ENCODE measurements around the gene NTMT1.
"Not testable (repeated sequence)": the region's sequence is repeated elsewhere in the genome, so short reads cannot be mapped to it uniquely, and the experiment has no call there.

Gene NTMT1

DNA sequence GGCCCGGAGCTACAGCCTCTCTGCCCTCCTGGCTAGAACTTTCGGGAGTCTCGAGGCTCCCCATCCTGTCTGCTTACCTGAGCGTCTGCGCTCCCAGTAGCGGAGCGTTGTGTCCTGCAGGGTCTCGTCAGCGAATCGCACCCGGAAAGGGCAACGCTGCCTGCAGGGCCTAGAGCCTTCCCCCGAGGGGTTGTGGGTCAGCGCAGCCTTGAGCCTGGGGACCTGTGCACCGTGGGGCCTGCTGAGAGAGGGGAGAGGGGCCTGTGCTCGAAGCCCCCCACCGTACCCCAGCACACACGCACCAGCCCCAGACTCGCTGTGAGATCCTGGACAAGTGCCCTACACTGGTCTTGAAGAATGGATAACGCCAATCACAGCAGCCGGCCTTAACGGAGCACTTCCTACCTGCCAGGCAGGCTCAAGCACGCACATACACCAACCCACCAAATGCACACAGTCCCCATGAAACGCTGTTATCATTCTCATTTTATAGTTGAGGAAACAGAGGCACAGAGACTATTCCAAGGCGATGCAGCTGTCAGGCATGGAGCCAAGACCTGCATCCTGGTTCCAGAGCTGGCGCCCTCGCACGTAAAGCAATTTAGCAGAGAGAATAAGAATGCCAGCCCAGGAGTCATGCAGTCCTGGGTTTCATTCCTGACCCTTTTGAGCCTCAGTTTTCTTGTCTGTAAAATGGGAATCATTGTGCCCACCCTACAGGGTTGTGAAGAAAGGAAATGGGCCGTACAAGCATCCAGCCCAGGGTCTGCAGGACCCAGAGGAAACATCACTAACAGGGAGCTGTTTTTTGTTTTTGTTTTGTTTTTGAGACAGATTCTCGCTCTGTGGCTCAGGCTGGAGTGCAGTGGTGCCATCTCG lies 10.3 kb upstream of the NTMT1 start:
- no peak for DNase-seq

DNA sequence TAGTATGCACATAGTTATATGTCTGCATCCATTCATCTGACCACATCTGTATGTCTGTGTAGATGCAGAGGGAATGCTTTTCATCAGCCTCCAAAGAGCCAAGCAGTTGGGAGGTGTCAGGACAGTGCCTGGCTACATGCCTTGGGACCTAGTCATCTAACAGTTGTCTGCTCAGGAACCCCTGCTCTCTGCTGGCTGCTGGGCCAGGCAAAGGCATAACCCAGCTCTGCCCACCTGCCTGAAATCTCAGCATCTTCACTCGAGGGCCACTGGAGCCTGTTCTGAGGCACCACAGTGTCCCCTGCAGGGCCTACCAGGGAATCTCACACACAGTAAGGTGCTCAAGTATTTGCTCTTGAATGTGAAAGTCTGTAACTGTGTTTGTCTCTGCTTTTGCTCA lies 8.8 kb upstream of the NTMT1 start:
- peak; percentile 18 to 46 for DNase-seq

DNA sequence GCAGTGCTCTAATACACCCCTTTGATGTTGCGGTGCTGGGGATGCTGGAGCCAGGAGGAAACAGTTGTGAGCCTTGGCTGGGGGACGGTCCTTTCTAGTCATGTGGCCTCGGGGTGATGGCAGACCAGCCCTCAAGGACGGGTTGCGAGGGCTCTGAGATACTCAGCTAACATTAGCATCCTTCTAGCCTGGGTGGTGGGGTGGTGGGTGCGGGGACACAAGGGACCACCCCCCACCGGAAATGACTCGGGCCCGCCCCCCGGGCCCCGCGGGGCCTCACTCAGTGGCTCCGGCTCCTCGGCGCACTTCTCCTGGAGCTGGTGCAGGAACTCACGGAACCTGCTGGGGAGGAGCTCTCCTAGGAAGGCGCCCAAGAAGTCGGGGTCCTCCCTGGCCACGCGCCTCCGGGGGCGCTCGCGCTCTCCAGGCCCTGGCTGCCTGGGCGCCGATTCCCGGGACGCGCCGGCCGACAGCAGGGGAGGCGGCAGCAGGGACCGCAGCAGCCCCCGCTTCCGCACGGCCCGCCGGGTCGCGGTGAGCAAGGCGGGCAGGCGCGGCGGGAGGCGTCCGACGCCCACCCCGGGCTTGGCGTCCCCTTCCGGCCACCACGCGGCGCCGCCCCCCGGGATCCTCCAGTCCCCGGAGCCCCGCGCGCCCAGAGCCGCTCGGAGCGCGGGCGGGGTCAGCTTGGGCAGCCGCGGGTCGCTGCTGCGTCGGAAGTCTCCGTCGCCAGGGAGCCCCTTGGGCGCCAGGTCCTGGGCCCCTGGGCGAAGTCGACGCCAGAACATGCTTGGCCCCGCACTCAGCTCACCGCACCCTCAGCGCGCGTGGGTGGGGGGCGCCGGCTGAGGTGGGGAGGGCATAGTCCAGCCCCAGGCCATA lies 5.9 kb upstream of the NTMT1 start:
- DNase-seq: peak; percentile 44 to 50

DNA sequence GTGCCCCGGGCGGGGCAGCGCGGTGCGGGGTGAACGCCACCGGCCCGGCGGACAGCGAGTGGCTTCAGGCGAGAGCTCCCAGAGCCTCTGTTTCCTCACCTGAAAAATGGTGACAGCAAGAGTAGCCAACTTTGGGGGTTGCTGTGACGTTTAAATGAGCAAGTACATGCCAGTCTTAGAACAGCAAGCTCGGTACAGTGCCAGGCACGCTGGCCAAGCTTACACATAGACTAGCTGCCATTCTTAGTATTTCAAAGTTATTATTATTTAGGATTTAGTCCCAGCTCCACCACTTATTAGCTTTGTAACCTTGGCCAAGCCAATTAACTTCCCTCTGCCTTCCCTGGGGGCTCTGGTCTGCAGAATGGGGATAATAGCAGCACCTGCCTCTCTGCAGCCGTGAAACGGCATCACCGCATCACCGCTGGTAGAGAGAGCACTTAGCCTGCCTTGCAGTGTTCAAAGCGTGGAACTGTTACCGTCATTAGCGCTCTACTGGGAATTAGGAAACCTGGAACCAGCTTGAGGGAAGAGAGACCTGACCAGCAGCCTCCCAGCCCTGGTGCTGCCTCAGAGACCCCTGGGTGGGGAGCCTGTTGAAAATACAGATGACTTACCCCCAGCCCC lies 5.2 kb upstream of the NTMT1 start, which contains the start of gene C9orf50:
TSS of gene C9orf50 (minus strand) at position 433 of the 627 bp plus-strand sequence. CDS start 527 bp downstream, outside the sequence.
- no peak for DNase-seq

DNA sequence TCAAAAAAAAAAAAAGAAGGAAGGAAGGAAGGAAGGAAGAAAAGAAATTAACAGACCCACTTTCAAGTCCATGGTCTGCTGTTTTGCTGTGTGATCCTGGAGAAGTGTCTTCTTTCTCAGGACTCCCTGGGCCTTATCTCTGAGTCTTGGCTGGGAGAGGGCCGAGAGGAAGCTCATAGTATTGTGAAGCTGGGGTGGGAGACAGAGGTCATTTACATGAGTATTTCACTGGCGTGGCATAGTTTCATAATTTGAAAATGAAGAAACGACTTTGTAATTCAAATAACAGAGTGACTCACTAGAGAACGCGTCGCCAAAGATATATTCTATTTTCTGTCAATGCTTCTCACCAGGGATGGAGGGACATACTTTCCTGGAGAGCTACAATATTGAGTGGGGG lies 2.6 kb upstream of the NTMT1 start:
- DNase-seq: no peak

DNA sequence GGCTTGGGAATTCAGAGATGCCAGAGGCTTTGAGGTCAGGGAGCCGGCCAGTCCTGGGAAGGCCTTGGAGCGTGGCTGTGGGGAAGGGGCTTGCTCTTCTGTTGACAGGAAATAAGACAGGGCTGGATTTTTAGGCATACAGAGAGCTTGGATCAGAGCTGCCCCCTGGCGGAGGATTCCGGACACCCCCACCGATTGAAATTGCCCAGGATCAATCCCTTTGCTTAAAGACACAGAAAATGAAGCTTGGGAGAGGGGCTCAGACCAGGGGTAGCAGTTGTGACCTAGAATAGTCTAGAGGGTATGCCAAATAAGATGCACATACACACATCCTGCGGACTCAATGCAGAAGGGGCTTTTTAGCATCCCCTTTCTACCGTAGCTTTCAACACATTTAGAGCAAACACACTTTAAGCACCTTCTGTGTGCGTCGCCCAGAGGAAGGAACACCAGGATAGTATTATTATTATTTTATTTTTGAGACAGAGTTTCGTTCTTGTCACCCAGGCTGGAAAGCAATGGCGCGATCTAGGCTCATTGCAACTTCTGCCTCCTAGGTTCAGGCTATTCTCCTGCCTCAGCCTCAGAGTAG lies 1.7 kb upstream of the NTMT1 start:
- peak; percentile 59 to 68 for DNase-seq

DNA sequence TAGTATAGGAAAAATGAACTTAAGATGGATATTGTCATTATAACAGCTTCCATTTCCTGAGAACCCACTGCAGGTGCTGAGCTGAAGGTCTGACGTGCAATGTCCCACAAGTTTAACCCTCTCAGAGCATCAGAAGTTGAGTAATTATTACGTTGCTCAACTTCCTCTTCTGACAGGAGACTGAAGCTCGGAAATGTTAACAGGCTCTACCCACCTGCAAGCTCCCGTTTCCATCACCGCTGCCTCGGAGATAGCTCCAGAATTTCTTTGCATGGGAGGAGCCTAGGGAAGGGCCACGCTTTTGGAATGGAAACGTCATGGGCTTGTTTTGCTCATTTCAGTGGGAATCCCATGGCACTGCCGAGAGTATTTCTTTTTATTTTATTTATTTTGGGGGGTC lies 1.0 kb upstream of the NTMT1 start:
- peak; percentile 81 for DNase-seq

DNA sequence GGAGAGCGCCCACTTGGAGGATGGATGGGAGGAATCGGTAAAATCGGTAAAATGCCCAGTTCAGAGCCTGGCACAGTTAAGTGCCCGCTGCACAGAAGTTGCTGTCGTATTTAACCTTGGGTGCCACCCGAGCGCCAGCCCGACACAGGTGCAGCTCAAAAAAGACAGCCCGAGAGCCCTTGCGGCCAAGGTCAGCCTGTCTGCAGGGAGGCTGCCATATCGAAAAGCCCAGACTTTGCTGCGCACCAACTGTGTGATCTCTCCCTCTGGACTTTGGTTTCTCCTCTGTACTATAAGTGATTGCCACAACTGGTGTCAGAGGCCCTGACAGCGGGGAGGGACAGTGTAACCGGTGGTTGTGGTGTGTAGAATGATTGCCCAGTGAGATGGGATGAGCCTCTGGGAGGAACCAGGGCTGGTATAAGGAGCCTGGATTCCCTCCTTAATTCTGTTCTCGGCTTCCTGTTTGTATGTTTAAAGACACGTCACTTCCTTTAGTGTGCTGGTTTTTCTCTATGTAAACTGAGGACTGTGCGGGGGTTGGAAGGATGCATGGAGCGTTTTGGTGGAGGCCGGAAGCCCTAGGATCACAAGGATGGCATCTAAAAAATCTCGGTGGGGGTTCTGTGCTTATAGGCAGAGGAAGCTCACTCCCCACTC lies 792 bp downstream of the NTMT1 start:
- DNase-seq: peak; percentile 34 to 37

DNA sequence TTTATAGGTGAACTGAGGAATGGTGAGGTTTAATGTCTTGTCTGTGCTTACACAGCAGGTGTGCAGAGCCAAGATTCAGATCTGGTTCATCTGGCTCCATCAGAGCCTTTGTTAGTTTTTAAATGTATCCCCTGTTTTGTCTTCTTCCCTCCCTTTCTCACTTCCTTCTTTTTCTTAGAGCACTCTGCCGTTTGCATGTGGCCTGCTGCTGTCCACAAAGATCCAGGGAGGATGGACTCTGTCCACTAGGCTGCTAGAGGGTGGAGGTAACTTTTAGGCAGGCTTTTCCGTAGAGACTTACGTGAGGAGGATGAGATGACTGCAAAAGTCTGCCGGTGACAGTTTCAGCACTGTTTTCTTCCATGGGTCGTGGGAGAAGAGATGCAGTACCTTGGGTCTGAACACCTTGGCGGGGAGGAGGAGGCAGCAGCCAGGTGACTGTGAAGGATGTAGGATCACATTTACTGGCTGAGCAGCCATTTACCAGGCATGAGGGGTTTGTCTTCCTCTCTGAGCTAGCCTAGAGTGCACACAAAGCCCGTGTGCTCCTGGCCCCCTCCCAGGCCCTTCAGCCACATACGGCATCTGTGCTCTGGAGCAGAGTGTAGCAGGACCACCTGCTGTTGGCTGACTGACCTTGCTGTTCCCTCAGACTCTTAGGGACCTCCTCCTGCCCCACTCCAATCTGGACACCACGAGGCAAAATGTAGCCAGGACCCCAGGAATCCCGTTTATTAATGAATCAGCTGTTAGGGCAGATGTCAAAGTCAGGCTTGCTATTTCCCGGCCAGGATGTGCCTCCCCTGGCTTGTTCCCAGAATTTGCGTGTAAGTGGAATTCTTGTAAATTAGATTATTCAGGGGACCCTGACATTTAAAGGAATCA lies 1.8 kb downstream of the NTMT1 start:
- no peak for DNase-seq

DNA sequence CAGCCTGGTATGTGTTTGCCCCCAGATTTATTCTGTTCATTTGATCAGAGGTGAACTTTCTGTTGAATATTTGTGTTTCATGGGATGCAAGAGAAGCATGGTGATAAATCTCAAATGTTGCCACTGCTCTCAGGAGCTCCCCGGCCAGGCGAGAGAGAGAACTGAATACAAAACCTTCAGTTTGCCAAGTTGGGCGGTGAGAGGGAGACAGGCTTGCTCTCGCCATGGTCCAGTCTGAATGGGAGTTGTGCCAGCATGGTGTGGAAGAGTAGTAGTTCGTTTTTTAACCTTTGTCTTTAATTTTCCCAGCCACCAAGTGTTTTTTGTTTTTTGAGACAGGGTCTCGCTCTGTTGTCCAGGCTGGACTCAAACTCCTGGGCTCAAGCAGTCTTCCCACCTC lies 2.7 kb downstream of the NTMT1 start:
- no peak for DNase-seq

DNA sequence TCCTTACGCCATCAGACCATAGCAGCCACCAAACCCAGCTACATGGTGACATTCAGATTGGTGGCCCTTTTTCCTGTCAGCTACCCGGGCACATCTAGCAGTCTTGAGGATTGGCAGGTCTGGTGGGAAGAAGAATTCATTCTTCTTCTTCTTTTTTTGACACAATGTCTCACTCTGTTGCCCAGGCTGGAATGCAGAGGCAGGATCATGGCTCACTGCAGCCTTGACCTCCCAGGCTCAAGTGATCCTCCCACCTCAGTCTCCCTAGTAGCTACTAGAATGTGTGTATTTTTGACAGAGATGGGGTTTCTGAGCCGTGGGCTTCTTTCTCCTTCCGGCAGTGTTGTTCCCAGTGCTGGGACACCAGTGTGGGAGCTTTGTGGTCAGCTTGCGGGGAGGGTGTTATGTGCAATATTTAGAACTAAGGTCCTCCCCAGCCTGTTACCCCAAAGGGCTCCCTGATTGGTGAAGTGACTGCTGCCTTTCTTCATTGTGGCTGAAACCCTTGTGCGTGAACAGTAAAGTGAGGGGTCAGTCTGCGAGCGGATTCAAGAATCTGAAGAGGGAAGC lies 3.4 kb downstream of the NTMT1 start:
- DNase-seq: no peak

DNA sequence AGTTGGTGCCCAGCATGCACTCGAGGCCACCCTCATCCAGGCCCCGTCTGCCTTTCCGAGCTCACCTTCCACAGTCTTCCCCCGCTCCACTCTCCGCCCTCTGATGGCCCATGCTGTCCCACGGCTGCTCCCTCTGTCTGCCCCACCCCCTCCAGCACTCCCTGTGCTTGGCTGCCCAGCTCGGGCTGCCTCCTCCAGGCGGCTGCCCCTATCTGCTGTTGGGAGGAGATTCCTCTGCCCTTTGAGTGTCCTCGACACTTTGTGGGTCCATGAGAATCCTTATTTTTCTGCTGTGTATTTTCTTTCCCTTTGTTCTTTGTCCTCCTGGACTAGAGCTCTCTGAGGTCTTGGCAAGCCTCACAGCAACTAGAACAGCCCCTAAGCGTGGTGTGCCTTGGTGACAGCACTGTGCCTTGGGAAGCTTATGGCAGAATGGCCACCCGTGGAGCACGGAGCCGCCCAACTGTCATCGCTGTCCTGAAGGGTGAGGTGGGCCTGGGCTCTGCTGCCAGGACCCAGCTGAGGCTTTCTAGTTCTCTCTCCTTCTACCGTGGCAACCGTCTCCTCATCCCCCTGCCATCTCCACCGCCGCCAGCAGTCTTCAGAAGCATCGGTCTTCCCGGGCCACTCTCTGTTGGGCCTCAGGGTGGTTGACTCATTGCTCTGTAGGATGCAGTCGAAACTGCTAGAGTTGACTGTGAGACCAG lies 5.2 kb downstream of the NTMT1 start:
- DNase-seq: no peak

DNA sequence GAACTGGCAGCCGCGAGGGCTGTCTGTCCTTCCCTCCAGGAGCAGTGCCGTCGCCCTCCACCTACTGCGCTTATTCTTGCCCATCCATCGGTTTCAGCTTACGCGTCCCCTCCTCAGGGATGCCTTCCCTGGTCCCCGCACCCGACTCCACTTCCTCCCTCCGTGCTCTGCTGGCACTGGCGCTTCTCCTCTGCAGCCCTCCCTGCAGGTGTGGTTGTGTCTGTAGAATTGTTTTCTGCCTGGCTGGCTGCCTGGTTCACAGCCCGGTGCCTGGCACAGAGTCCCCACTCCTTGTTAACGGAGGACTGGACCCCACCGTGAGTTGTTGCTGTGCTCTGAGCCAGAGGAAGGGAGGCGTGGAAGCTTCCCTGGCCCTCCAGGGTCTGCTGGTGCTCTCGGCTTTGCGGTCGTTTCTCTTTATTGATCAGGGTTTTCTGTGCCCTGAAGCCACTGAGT lies 5.7 kb downstream of the NTMT1 start:
- no peak for DNase-seq

DNA sequence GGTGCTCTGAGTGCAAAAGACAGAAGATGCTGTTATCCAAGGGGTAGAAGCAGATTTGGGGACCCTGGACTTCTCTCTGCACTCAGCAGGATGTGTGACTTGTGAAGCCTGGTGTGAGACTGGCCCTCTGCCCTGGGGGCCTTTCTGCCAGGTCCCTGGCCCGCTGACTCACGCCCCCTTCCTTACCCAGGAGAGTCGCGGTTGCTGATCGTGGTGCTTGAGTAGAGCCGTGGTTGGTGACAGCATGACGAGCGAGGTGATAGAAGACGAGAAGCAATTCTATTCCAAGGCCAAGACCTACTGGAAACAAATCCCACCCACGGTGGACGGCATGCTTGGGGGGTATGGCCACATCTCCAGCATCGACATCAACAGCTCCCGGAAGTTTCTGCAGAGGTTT lies 6.5 kb downstream of the NTMT1 start:
- DNase-seq: no peak

DNA sequence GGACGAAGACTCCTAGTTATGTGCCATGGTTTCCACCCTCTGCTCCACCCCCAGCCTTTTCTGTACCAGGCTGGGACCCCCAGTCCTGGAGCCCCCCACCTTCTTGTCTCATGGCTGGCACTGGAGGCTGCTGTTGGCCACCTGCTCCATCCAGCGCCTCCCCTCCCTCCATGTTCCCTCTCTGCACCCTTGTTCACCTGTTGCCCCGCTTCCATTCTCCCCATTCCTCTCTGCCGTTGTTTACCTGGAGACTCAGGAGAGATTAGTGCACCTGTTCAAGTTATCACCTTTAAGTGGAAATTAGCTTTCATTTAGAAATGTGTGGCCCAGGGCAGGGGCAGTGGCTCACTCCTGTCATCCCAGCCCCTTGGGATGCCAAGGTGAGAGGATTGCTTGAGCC lies 7.2 kb downstream of the NTMT1 start:
- no peak for DNase-seq

DNA sequence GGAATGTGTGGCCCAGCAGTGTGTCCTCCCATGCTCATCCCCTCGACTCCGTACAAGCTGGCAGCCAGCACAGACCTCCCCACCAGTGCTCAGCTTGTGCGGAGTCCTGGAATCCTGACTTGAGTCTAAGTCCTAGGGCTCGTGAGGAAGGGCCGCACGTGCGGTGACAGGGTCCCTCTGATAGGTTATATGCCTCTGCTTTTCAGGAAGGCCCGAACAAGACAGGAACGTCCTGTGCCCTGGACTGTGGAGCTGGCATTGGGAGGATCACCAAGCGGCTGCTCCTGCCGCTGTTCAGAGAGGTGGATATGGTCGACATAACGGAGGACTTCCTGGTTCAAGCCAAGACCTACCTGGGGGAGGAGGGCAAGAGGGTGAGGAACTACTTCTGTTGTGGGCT lies 7.9 kb downstream of the NTMT1 start:
- DNase-seq: no peak

DNA sequence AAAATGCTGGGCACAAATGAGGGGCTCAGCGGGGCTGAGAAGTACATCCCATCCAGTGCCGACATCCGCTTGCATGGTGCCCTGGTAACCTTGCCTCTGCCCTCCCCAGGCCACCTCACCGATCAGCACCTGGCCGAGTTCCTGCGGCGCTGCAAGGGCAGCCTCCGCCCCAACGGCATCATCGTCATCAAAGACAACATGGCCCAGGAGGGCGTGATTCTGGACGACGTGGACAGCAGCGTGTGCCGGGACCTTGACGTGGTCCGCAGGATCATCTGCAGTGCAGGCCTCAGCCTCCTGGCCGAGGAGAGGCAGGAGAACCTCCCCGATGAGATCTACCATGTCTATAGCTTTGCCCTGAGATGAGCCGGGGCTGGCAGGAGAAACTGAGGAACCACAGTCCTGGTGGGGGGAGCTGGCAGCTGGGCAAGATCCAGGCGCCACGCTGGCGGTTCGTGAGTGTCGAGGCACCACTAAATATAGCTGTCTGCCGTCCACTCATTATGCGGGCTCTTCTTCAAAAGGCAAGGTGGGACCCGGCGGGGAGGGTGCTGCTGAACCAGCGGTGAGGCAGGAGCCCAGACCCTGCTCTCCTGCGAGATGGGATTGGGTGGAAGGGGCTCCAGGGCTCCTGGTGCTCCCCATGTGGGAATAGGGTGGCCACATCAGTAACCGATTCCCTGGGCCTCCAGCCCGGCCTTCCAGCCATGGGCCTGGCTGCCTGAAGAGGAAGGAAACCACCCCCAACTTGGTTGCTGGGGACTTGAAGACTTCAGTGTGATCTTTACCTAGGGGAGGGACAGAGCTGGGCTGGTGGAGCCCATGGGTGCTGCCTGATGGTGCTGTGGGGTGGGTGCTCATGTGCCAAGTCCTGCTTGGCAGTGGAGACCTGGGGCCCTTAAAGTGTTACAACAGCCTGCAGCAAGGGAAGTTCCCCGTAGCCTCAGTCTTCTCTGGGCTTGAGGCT lies 9.4 kb downstream of the NTMT1 start:
- DNase-seq: no peak

DNA sequence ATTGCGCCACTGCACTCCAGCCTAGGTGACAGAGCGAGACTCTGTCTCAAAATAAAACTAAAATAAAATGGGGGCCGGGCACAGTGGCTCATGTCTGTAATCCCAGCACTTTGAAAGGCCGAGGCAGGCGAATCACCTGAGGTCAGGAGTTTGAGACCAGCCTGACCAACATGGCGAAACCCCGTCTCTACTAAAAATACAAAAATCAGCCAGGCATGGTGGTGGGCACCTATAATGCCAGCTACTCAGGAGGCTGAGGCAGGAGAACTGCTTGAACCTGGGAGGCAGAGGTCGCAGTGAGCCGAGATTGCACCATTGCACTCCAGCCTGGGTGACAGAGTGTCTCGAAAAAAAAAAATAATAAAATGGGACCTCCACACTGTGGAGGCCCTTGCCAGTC lies 10.4 kb downstream of the NTMT1 start:
- not testable (repeated sequence) for DNase-seq

DNA sequence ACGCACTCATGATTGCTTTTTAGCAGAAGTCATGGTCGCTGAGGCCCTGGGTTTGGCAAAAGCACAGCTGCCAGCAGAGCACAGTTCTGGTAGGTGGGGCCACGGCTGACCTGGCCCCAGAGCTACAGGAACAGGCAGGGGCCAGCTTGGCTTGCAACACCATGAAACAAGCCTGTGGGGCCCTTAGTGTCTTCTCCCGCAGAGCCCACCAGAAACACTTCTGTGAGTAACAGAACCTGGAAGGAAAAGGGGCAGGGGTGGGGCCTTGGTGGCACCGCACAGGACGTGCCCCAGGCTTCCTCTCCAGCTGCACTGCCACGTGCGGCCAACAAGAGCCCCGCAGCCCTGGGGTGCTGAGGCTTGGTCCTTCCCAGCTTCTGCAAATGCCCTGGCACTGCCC lies 11.1 kb downstream of the NTMT1 start:
- no peak for DNase-seq

Data from Kasumi-1 (cell line).